B cell (primary cell): ENCODE data around the gene ADAMTSL1.

Experiments
- EZH2 ChIP-seq: IDR thresholded peaks from 2 replicates; pipeline ENCODE4 v1.6.1; 2012; ENCODE audit warnings: borderline replicate concordance, low read depth, mild to moderate bottlenecking, moderate library complexity, low read length; ENCODE audit not compliant: insufficient read depth, poor library complexity, severe bottlenecking
- TF ChIP-seq, protein P1 (sequence below): fragments of 200-600 bp; IDR thresholded peaks from one replicate; pipeline ENCODE4 v1.8.0; 2022; ENCODE audit warnings: antibody characterized with exemption, mild to moderate bottlenecking

DNA sequence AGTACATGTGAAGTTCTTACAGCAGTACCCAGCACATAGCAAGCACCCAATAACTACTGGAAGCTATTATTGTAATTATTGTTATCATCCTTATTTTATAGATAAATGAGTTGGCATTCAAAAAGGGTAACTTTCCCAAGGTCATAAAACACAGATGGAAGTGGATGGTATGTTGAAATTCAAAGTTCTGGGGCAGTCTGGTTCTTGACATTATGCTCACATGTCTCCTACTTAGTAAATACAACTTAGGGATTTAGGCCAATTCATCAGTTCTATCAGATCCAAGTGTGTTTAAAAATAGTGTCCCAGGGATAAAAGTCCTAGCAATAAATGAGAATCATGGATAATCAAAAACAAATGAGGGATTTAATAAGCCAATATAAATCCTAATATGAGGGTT, 265.2 kb downstream of the ADAMTSL1 start:
- no peak for TF ChIP-seq EZH2
- TF ChIP-seq, protein P1, sequence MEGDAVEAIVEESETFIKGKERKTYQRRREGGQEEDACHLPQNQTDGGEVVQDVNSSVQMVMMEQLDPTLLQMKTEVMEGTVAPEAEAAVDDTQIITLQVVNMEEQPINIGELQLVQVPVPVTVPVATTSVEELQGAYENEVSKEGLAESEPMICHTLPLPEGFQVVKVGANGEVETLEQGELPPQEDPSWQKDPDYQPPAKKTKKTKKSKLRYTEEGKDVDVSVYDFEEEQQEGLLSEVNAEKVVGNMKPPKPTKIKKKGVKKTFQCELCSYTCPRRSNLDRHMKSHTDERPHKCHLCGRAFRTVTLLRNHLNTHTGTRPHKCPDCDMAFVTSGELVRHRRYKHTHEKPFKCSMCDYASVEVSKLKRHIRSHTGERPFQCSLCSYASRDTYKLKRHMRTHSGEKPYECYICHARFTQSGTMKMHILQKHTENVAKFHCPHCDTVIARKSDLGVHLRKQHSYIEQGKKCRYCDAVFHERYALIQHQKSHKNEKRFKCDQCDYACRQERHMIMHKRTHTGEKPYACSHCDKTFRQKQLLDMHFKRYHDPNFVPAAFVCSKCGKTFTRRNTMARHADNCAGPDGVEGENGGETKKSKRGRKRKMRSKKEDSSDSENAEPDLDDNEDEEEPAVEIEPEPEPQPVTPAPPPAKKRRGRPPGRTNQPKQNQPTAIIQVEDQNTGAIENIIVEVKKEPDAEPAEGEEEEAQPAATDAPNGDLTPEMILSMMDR, result no peak
